ENCODE measurements around the gene CGN.

GRCh38 chr1:151545542-151545941 lies 34.4 kb downstream of the CGN start:
- TF ChIP-seq CTCF (IDR thresholded peaks at IDR 0.05) = no peak
- TF ChIP-seq POLR2A (IDR thresholded peaks at IDR 0.05) = no peak
